ENCODE data around the gene PIWIL4.
A peak's percentile ranks its signal among the peaks of the same experiment; 100 is the strongest.

Gene PIWIL4

GRCh38 chr11:94567181-94567670 is at the start of gene PIWIL4:
PIWIL4 (plus strand) TSS chr11:94567368; CDS start chr11:94567519, 151 bp downstream.
- no peak for DNase-seq

- DNase-seq, result no peak
Measured at GRCh38 chr11:94518300-94518699, 48.9 kb upstream of the PIWIL4 start.

- DNase-seq, result peak; percentile 5
Measured at GRCh38 chr11:94519478-94520084, 47.6 kb upstream of the PIWIL4 start.

- DNase-seq, result no peak
Measured at GRCh38 chr11:94521684-94522083, 45.5 kb upstream of the PIWIL4 start.

- DNase-seq, result no peak
Measured at GRCh38 chr11:94524341-94524740, 42.8 kb upstream of the PIWIL4 start.

GRCh38 chr11:94525546-94526324 is 41.4 kb upstream of the PIWIL4 start:
- DNase-seq, result no peak

GRCh38 chr11:94526645-94527438 is 40.3 kb upstream of the PIWIL4 start:
- no peak for DNase-seq

- no peak for DNase-seq
Measured at GRCh38 chr11:94528551-94528950, 38.6 kb upstream of the PIWIL4 start.

- no peak for DNase-seq
Measured at GRCh38 chr11:94532211-94532610, 35.0 kb upstream of the PIWIL4 start.

GRCh38 chr11:94533206-94533605 is 34.0 kb upstream of the PIWIL4 start:
- DNase-seq, result no peak

GRCh38 chr11:94533696-94534630 is 33.2 kb upstream of the PIWIL4 start:
- DNase-seq, result no peak

- no peak for DNase-seq
Measured at GRCh38 chr11:94536386-94536785, 30.8 kb upstream of the PIWIL4 start.

GRCh38 chr11:94537031-94537600 is 30.1 kb upstream of the PIWIL4 start:
- no peak for DNase-seq

- DNase-seq, result no peak
Measured at GRCh38 chr11:94539420-94539819, 27.7 kb upstream of the PIWIL4 start.

- no peak for DNase-seq
Measured at GRCh38 chr11:94543695-94544645, 23.2 kb upstream of the PIWIL4 start, which contains the start of gene FUT4. FUT4 (plus strand) TSS chr11:94543921; CDS start chr11:94544134, 213 bp downstream.

GRCh38 chr11:94544646-94545263 is 22.4 kb upstream of the PIWIL4 start:
- DNase-seq, result no peak

GRCh38 chr11:94545264-94546161 is 21.7 kb upstream of the PIWIL4 start:
- no peak for DNase-seq

GRCh38 chr11:94546162-94546470 is 21.1 kb upstream of the PIWIL4 start:
- DNase-seq, result no peak

GRCh38 chr11:94546886-94547285 is 20.3 kb upstream of the PIWIL4 start:
- no peak for DNase-seq

All from NCI-H1694 (cell line).